ENCODE measurements around the gene CYRIA.

DNA sequence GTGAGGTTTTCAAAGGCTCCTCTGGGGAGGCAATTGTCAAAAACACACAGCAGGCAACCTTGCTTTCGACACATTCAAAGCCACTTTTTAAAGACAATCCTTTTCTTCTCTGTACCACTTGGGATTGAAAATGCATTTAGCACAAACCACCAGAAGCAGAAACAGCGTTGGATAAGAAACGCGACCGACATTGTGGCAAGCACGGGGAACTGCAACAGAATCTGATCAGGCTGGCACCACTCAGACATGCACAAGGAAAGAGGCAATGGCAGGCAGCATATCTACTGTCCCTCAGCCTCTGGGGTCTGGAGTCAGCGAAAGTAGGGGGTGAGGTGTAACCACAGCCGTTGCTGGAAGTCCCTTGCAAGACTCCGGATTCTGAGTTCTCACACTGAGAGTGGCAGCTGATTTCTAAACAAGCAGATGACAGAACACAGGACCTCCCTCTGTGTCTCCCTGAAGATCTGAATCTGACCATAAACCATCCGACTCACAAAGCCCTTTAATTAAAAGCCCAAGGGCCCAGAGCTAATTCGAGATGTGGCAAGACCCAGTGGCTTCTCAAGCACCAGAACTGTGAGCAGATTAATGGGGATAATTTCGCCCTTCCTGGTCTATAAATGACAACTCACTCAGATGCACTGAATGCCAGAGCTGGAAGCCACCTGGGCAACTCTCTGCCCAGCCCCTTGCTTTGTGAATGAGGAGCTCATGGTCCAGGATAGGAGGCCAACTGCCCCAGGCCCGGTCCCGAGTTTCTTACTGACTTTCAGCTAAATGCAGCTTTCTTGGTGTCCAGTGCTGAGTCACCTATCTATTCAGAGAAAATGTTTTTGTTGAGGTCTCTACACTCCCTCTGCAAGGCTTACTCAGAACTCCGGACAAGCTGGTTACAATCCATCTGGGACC lies 29.6 kb downstream of the CYRIA start:
- TF ChIP-seq POLR2A (IDR thresholded peaks at IDR 0.05; ENCODE audit: low read length), result no peak
- TF ChIP-seq SMC3 (IDR thresholded peaks at IDR 0.05), result no peak
- TF ChIP-seq, protein P1, sequence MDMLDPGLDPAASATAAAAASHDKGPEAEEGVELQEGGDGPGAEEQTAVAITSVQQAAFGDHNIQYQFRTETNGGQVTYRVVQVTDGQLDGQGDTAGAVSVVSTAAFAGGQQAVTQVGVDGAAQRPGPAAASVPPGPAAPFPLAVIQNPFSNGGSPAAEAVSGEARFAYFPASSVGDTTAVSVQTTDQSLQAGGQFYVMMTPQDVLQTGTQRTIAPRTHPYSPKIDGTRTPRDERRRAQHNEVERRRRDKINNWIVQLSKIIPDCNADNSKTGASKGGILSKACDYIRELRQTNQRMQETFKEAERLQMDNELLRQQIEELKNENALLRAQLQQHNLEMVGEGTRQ (IDR thresholded peaks at IDR 0.05), result no peak
- TF ChIP-seq SREBF2 (IDR thresholded peaks at IDR 0.05), result no peak
